GM18508 (cell line): ENCODE results near the gene ENPP6.

ENCODE experiments used
- ATAC-seq: cut with Tn5 transposase; IDR thresholded peaks from one replicate; pipeline ENCODE4 v1.9.1; 2021; ENCODE audit warnings: moderate number of reproducible peaks; ENCODE audit not compliant: insufficient read depth, unreplicated experiment

The ENPP6 gene

GRCh38 chr4:184110452-184111224 is 107.0 kb downstream of the ENPP6 start:
- ATAC-seq = no peak

- no peak for ATAC-seq
Measured at GRCh38 chr4:184108006-184108501, 109.6 kb downstream of the ENPP6 start.

- ATAC-seq = no peak
Measured at GRCh38 chr4:184104419-184105101, 113.1 kb downstream of the ENPP6 start.

- no peak for ATAC-seq
Measured at GRCh38 chr4:184103527-184104264, 114.0 kb downstream of the ENPP6 start.

- ATAC-seq = no peak
Measured at GRCh38 chr4:184102927-184103326, 114.7 kb downstream of the ENPP6 start.

- no peak for ATAC-seq
Measured at GRCh38 chr4:184102488-184102887, 115.2 kb downstream of the ENPP6 start.

GRCh38 chr4:184101711-184102110 is 116.0 kb downstream of the ENPP6 start:
- no peak for ATAC-seq

GRCh38 chr4:184100297-184100885 is 117.3 kb downstream of the ENPP6 start:
- ATAC-seq = no peak

- ATAC-seq = no peak
Measured at GRCh38 chr4:184099535-184099966, 118.1 kb downstream of the ENPP6 start.

- ATAC-seq = no peak
Measured at GRCh38 chr4:184099000-184099399, 118.7 kb downstream of the ENPP6 start.

GRCh38 chr4:184097815-184098214 is 119.9 kb downstream of the ENPP6 start:
- ATAC-seq = no peak

GRCh38 chr4:184097241-184097605 is 120.5 kb downstream of the ENPP6 start:
- ATAC-seq = no peak

GRCh38 chr4:184096561-184097240 is 121.0 kb downstream of the ENPP6 start:
- ATAC-seq = no peak

- no peak for ATAC-seq
Measured at GRCh38 chr4:184094532-184095159, 123.0 kb downstream of the ENPP6 start.

- ATAC-seq = no peak
Measured at GRCh38 chr4:184091986-184092385, 125.7 kb downstream of the ENPP6 start.

GRCh38 chr4:184090571-184090970 is 127.1 kb downstream of the ENPP6 start:
- no peak for ATAC-seq

- ATAC-seq = no peak
Measured at GRCh38 chr4:184080674-184081073, 137.0 kb downstream of the ENPP6 start.

GRCh38 chr4:184074677-184075388 is 142.8 kb downstream of the ENPP6 start:
- no peak for ATAC-seq
